ENCODE results near the gene RBM6. TPM values are rescaled to one million over a fixed set of nuclear protein-coding genes. Genes with fewer than 3 reads are reported as not detected.

RBM6 gene
- total and polyA plus RNA-seq, 2 of the 4 experiments (the other 2 are of a cell fraction) = 38.5 to 64.6 TPM

GRCh38 chr3:49911124-49911420 is 28.9 kb upstream of the RBM6 start:
- H3K9ac ChIP-seq (ENCODE audit: low read depth, low read length) = no peak overlapping the region
- in situ Hi-C loops (cut with MboI; ENCODE audit: low sequenced_read_pairs) = no loop called here
- no peak overlapping the region for H3K18ac ChIP-seq (ENCODE audit: low read depth, low read length)
- no peak overlapping the region for H2AK5ac ChIP-seq (ENCODE audit: low read depth, low read length)
- no peak overlapping the region for H2BK120ac ChIP-seq (ENCODE audit: low read depth, low read length)
- H3K56ac ChIP-seq (ENCODE audit: extremely low read depth, insufficient read depth, low read length) = no peak overlapping the region
- H2AFZ ChIP-seq (replicated peaks; ENCODE audit: low read length, poor library complexity) = no peak overlapping the region
- H2BK5ac ChIP-seq (ENCODE audit: low read depth, low read length, poor library complexity, severe bottlenecking) = no peak overlapping the region
- DNase-seq = no peak
- H4K20me1 ChIP-seq (ENCODE audit: insufficient read depth, low read length) = no peaks in the 10 kb centered on the region
- H3K79me1 ChIP-seq (ENCODE audit: low read depth in 1 of 2, low read length in 2 of 2) = no peaks in the 10 kb centered on the region; a peak in 1 of 4 replicates
- no peak overlapping the region for H3K4me2 ChIP-seq (ENCODE audit: low read depth, low read length)
- TF ChIP-seq CTCF (conservative IDR thresholded peaks at IDR 0.05; ENCODE audit: low read depth, low read length) (no peak), ELK1 (IDR thresholded peaks at IDR 0.05; ENCODE audit: borderline replicate concordance, low read depth, low read length) (no peak), CHD1 (IDR thresholded peaks at IDR 0.05; ENCODE audit: low read depth, low read length) (no peak), SMC3 (IDR thresholded peaks at IDR 0.05; ENCODE audit: low read depth, low read length) (no peak), CEBPB (IDR thresholded peaks at IDR 0.05; ENCODE audit: low read depth, low read length) (no peak), RFX5 (IDR thresholded peaks at IDR 0.05; ENCODE audit: low read depth, low read length) (no peak), RCOR1 (IDR thresholded peaks at IDR 0.05; ENCODE audit: insufficient replicate concordance, low read length) (no peak), USF2 (IDR thresholded peaks at IDR 0.05; ENCODE audit: low read depth, low read length) (no peak), BHLHE40 (IDR thresholded peaks at IDR 0.05; ENCODE audit: low read depth, low read length) (no peak), NFE2L2 (IDR thresholded peaks at IDR 0.05; ENCODE audit: low read depth, low read length) (no peak), POLR2A (IDR thresholded peaks at IDR 0.05; ENCODE audit: low read depth, low read length) (no peak), RAD21 (IDR thresholded peaks at IDR 0.05; ENCODE audit: low read length) (no peak), FOS (IDR thresholded peaks at IDR 0.05; ENCODE audit: low read depth, low read length) (no peak)
- dilution Hi-C loops (cut with HindIII; ENCODE audit: low sequenced_read_pairs, unreplicated experiment) = no loop called here
- no TSS peak for BruUV-seq (replicated peaks)
- H4K5ac ChIP-seq (ENCODE audit: low read depth, low read length) = no peak overlapping the region
- H2BK15ac ChIP-seq (ENCODE audit: low read depth, low read length) = no peak overlapping the region
- H3K23ac ChIP-seq (ENCODE audit: low read depth, low read length) = no peak overlapping the region
- no CpG with 5 or more reads among the region's 2 CpGs for WGBS, 2 experiments (ENCODE audit: extremely low coverage in 2 of 2, insufficient read length in 1 of 2)
- H3K9me3 ChIP-seq (ENCODE audit: control insufficient read depth, insufficient read depth, low read length) = no peaks in the 10 kb centered on the region
- CTCF ChIA-PET = no interaction called here
- no peak overlapping the region for H3K4me3 ChIP-seq (ENCODE audit: insufficient read depth, low read depth, low read length)
- no peaks in the 10 kb centered on the region for H3K4me1 ChIP-seq (ENCODE audit: control insufficient read depth, insufficient read depth, low read length)
- intact Hi-C loops (cut with micrococcal nuclease) = no loop called here
- no peak overlapping the region for H3K14ac ChIP-seq (replicated peaks; ENCODE audit: low read depth, low read length)
- H4K91ac ChIP-seq (ENCODE audit: insufficient read depth, low read depth, low read length) = no peak overlapping the region
- H2AK9ac ChIP-seq (replicated peaks; ENCODE audit: low read depth, low read length, poor library complexity) = no peak overlapping the region
- H2BK20ac ChIP-seq (ENCODE audit: low read depth, low read length) = no peak overlapping the region
- no peak for ATAC-seq (ENCODE audit: low read depth)
- POLR2A ChIA-PET (ENCODE audit: unreplicated experiment) = no interaction called here
- no peak overlapping the region for H3K4ac ChIP-seq (ENCODE audit: low read depth, low read length)
- peaks cover 21% of the 10 kb centered on the region for H3K36me3 ChIP-seq (ENCODE audit: control insufficient read depth, insufficient read depth, low read length)
- no peak overlapping the region for H3K27ac ChIP-seq (ENCODE audit: insufficient read depth, low read length)
- H3K27me3 ChIP-seq (ENCODE audit: control insufficient read depth, insufficient read depth, low read length) = no peaks in the 10 kb centered on the region
- no peak overlapping the region for H4K8ac ChIP-seq (ENCODE audit: low read depth in 2 of 2, low read length in 2 of 2)
- H3K9me1 ChIP-seq (ENCODE audit: insufficient read depth, low read length) = no peaks in the 10 kb centered on the region
